ENCODE results near the gene SMAD2.

The SMAD2 gene

GRCh38 chr18:47895565-47896250 is 34.8 kb downstream of the SMAD2 start:
- DNase-seq: no peak

DNA sequence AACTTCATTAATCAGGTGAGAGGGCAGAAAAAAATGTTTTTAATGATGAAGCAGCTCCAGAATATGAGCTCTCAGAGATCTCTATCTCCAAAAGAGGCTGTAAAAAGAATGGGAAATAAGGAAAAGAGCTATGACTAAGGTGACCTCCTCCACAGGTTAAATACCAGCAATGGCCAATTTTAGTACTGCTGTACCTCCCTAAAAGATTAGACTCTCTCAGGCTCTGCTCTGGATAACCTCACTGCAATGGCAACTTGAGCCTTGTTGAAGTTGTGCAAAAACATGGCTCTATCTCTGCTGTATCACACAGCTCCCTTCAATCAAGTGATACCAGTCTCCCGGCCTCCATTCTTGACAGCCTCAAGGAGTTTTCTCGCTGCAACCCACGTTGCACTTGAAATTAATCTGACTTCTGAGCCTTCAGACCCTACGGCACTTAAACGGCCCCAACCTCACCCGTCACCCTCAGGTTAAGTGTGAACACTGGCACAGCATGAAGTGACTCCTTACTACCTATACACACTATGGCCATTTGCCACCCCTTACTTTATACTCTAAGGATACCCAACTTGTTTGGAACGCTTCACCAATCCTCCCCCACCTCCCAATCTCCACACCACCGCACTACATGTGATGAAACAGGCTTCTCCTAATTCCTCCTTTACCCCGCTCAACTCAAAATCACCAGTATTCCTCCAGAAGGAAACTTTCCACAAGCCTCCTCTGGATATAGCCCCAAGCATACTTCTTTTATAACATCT is 36.3 kb downstream of the SMAD2 start:
- no peak for DNase-seq

- DNase-seq: no peak
Measured at GRCh38 chr18:47893047-47893446, 37.4 kb downstream of the SMAD2 start.

- no peak for DNase-seq
Measured at GRCh38 chr18:47888156-47888555, 42.3 kb downstream of the SMAD2 start.

GRCh38 chr18:47887227-47887626 is 43.2 kb downstream of the SMAD2 start:
- DNase-seq: no peak

- peak; percentile 61 for DNase-seq
Measured at GRCh38 chr18:47883771-47884413, 46.6 kb downstream of the SMAD2 start.

DNA sequence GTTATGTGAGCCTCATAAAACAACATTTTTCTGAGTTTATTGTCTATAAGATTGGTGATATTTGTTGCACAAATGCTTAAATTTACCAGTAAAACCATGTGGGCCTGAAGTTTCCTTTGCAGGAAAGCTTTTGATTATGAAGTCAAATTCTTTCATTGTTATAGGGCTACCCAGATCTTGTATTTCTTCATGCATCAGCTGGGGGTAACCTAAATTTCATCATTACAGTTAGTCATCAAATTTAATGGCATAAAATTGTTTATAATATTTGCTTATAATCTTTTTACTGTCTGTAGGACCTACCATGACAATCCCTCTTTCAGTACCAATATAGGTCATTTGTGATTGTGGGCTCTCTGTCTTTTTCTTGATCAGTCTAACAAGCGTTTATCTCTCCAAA is 47.8 kb downstream of the SMAD2 start:
- peak; percentile 28 for DNase-seq

DNA sequence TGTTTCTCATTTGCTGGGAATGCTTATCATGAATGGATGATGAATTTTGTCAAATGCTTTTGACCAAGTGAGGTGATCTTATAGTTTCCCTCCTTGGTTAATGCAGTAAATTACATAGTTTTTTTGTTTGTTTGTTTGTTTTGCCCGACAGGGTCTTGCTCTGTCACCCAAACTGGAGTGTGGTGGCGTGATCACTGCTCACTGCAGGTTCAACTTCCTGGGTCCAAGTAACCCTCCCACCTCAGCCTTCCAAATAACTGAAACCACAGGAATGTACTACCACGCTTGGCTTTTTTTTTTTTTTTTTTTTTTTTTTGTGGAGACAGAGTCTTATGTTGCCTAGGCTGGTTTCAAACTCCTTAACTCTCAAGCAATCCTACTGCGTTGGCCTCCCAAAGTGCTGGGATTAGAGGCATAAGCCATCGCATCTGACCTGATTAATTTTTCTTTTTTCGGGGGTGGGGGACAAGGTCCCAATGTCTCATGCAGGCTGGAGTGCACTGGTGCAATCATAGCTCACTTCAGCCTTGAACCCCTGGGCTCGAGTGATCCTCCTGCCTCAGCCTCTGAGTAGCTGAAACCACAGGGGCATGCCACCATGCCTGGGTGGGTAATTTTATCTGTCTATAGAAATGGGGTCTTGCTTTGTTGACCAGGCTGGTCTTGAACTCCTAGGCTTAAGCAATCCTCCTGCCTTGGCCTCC is 48.6 kb downstream of the SMAD2 start:
- DNase-seq: peak; percentile 24

DNA sequence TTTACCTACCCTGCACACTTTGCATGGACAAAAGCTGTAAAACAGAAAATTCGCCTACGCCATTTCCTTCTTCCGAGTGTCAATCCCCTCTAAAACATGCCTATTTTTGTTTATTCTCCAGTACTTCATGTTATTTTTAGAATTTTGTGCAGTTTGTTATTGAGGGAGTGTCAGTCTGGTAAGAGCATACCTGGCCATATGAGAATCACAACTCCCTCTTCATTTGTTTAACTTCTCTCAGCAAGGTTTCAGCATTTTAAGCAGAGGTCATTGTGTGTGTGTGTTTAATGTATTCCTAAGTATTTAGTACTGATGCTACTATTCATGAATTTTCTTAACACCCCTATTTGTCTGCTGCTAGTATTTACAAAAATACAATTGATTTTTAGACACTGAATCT is 49.4 kb downstream of the SMAD2 start:
- DNase-seq: no peak

- DNase-seq: no peak
Measured at GRCh38 chr18:47877892-47878291, 52.6 kb downstream of the SMAD2 start.

- DNase-seq: no peak
Measured at GRCh38 chr18:47876813-47877212, 53.6 kb downstream of the SMAD2 start.

DNA sequence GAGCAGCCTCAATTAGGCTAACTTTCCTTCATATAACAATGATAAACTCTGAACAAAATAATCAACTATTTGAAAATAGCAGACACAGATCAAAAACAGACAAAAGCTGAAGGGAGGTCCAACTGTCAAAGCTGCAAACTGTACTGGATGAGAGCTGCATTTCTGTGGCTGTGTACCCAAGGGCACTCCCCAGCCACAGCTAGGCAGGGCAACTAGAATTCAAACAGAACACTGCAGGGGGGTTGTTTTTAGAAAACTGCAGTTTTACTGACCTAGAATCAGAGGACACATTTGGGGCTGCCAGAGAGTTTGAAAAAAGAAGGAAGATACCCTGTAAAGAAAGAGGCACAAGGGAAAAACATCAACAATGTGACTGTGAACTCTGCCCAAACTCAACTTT is 56.8 kb downstream of the SMAD2 start:
- DNase-seq: no peak

GRCh38 chr18:47872426-47872825 is 58.0 kb downstream of the SMAD2 start:
- no peak for DNase-seq

- no peak for DNase-seq
Measured at GRCh38 chr18:47871288-47871687, 59.2 kb downstream of the SMAD2 start.

- DNase-seq: no peak
Measured at GRCh38 chr18:47870605-47871004, 59.9 kb downstream of the SMAD2 start.

- DNase-seq: no peak
Measured at GRCh38 chr18:47868744-47869143, 61.7 kb downstream of the SMAD2 start.

DNA sequence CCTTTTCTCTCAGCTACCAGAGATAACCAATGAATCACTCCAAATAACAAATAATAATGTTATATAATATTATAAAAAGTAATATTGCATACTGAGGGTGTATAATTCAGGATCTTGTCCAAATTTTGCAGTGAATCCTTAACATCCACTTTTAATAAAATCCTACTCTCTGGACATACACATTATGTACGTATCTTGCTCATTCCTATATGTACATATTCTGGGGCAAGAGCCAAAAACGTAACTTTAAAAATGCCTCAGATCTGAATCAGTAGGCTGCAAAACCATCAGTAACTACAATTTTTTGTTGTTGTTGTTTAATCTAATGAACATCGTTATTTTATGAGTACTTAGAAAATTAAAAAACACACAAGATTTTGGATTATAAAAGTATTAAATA is 65.3 kb downstream of the SMAD2 start:
- no peak for DNase-seq

- no peak for DNase-seq
Measured at GRCh38 chr18:47863041-47863440, 67.4 kb downstream of the SMAD2 start.

DNA sequence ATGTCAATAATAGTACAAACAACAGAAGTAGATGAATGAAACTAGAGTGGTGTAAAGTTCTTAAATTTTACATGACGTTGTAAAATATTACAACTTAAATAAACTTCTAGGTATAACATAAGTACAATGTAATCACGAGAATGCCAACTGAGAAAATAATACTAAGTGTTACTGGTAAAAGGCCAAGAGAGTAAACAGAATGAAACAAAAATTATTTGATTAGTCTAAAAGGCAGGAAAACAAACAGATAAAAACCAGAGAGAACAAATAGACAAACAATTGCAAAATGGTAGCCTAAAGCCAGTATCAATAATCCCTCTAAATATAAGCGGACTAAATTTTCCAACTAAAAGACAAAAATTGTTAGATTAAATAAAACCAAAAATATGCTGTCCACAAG is 71.9 kb downstream of the SMAD2 start:
- DNase-seq: no peak

GRCh38 chr18:47847635-47848034 is 82.8 kb downstream of the SMAD2 start:
- DNase-seq: no peak

GRCh38 chr18:47846431-47846830 is 84.0 kb downstream of the SMAD2 start:
- DNase-seq: peak; percentile 4

DNA sequence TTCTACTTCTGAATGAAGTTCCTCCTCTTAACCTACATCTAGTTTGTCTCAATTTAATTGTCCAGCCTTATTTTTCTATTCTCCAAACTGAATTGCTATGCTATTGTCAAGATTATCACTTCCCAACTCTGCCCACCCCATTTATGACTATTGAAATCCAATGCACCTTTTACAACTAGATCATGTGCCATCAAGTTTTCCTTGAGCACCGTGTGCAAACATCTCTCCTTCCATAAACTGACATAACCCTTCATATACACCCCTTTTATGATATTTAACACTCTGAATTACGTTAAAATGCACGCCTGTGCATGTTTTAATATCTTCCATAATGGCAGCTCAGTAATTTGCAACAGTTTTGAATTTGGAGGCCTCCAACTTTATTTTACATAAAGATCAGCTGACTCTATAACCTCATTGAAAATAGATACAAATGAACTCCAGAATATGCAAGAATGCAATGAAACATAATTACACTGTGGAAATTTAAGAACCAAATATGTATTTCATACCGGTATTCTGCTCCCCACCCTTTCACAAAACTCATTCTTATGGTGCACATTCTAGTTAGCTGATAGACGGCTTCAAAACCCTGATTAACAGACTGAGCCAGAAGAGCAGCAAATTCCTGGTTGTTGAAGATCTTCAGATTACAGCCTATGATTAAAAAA is 85.5 kb downstream of the SMAD2 start:
- DNase-seq: no peak

DNA sequence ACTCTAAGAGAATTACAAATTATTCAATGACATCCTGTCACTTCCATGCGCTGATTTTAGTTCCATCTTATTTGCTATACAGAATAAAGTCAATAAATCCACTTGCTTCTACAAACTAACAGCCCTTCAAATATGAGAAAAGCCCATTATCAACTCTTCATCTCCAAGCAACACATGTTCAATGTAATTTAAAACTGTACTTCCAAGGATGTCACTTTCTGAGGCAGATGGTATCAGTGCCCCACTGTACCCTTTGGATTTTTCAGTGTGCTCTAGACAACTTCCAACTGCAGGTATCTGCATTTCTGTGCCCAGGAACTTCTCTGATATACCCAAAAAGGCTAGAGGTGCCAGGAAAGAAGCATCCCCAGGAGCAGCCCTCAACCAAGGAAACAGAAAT is 87.6 kb downstream of the SMAD2 start:
- no peak for DNase-seq

Data from fibroblast of skin of abdomen (primary cell).